ENCODE measurements around the gene LIN37.

Gene LIN37

DNA sequence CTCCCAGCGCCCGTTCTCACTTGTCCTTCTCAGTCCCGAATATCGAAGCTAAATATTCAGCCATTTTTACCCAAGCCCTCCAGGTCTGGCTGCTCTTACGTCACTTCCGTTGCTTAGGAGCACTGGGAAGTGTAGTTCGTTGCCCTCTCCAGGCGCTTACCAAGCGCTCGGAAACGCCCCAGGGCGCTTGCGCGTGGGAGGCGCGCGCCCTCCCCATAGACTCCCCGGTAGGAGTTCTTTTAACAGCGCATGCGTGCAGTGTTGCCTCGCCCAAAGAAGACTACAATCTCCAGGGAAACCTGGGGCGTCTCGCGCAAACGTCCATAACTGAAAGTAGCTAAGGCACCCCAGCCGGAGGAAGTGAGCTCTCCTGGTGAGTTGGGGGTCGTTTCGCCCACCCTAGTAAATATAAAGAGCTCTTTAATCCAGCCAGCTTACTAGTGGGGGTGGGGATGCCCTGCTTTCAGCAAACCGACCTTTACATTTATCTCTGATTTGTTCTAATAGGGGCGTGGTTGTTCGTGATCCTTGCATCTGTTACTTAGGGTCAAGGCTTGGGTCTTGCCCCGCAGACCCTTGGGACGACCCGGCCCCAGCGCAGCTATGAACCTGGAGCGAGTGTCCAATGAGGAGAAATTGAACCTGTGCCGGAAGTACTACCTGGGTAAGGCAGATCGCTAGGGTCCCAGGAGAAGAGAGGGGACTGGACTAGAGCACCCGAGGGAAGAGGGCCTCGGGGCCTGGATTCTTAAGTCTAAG is 2.9 kb upstream of the LIN37 start, which contains the start of the genes PSENEN and U2AF1L4:
Gene PSENEN (plus strand): TSS at position 324 of the 759 bp plus-strand sequence. CDS start 280 bp downstream, at position 604.
Gene U2AF1L4 (minus strand): TSS at position 91 of the 759 bp plus-strand sequence. CDS start 27 bp downstream, at position 64.
- Histone ChIP-seq H2BK120ac (ENCODE audit: insufficient read depth, low read length, poor library complexity) (peak within 1 kb of the TSS; percentile 91), H2AK5ac (ENCODE audit: low read length) (peak within 1 kb of the TSS; percentile 91)
- no CpG with 5 or more reads among the region's 40 CpGs for WGBS (ENCODE audit: extremely low coverage, insufficient coverage, insufficient read length)

GRCh38 chr19:35746087-35746462 is 2.3 kb upstream of the LIN37 start:
- Histone ChIP-seq H3K18ac (ENCODE audit: low read length) (peak overlapping the region; percentile 18), H3K4me3 (ENCODE audit: low read depth, low read length) (peak overlapping the region; percentile 83), H2AK5ac (ENCODE audit: low read length) (peak overlapping the region; percentile 91), H3K4ac (ENCODE audit: low read depth, low read length) (peak overlapping the region; percentile 16), H3K27me3 (ENCODE audit: insufficient read depth, low read length) (no peaks in the 10 kb centered on the region), H2AFZ (ENCODE audit: insufficient read depth, low read length, poor library complexity) (peak overlapping the region; percentile 50), H3K14ac (ENCODE audit: low read length) (peak overlapping the region; percentile 70), H3K4me2 (ENCODE audit: low read length) (peak overlapping the region; percentile 98), H3K79me1 (ENCODE audit: low read length) (peaks cover 13% of the 10 kb centered on the region), H3K9me3 (ENCODE audit: insufficient read depth, low read depth, low read length) (peaks cover 3% of the 10 kb centered on the region), H2BK120ac (ENCODE audit: insufficient read depth, low read length, poor library complexity) (peak overlapping the region; percentile 29), H2BK12ac (ENCODE audit: low read length) (no peak overlapping the region), H2BK5ac (ENCODE audit: low read depth, low read length, poor library complexity) (peak overlapping the region; percentile 69), H4K91ac (ENCODE audit: low read depth, low read length) (peak overlapping the region; percentile 84), H4K8ac (ENCODE audit: low read depth, low read length) (peak overlapping the region; percentile 84), H3K9ac (ENCODE audit: low read length) (peak overlapping the region; percentile 85), H3K36me3 (ENCODE audit: control insufficient read depth in 1 of 2, insufficient read depth in 2 of 2, low read length in 2 of 2) (peaks cover 3 to 5% of the 10 kb centered on the region in 2 experiments), H3K79me2 (ENCODE audit: control insufficient read depth, insufficient read depth, low read length, poor library complexity) (peaks cover 11% of the 10 kb centered on the region), H3K27ac (ENCODE audit: low read depth, low read length) (no peak overlapping the region), H3K23ac (ENCODE audit: low read length) (no peak overlapping the region), H4K12ac (ENCODE audit: low read depth, low read length) (peak overlapping the region; percentile 22), H3K4me1 (ENCODE audit: control insufficient read depth in 1 of 2, insufficient read depth in 2 of 2, low read length in 2 of 2) (peaks cover 13 to 24% of the 10 kb centered on the region in 2 experiments)
- no CpG with 5 or more reads among the region's 4 CpGs for WGBS (ENCODE audit: extremely low coverage, insufficient coverage, insufficient read length)
- DNase-seq, result no peak

More for the DNA sequence above, 2.9 kb upstream of the LIN37 start, which contains the start of the genes PSENEN and U2AF1L4:
- Histone ChIP-seq H3K14ac (ENCODE audit: low read length) (peak within 1 kb of the TSS; percentile 88), H3K4me3 (ENCODE audit: low read depth, low read length) (peak within 1 kb of the TSS; percentile 86), H3K27me3 (ENCODE audit: insufficient read depth, low read length) (no peaks in the 10 kb centered on the region), H3K27ac (ENCODE audit: low read depth, low read length) (peak within 1 kb of the TSS; percentile 91), H3K9ac (ENCODE audit: low read length) (peak within 1 kb of the TSS; percentile 90), H2BK5ac (ENCODE audit: low read depth, low read length, poor library complexity) (peak within 1 kb of the TSS; percentile 94), H3K4ac (ENCODE audit: low read depth, low read length) (peak within 1 kb of the TSS; percentile 61), H3K79me2 (ENCODE audit: control insufficient read depth, insufficient read depth, low read length, poor library complexity) (peaks cover 11% of the 10 kb centered on the region), H3K4me2 (ENCODE audit: low read length) (peak within 1 kb of the TSS; percentile 98), H3K23ac (ENCODE audit: low read length) (no peak within 1 kb of the TSS), H2AFZ (ENCODE audit: insufficient read depth, low read length, poor library complexity) (peak within 1 kb of the TSS; percentile 50), H3K18ac (ENCODE audit: low read length) (peak within 1 kb of the TSS; percentile 56), H4K12ac (ENCODE audit: low read depth, low read length) (peak within 1 kb of the TSS; percentile 85), H2BK12ac (ENCODE audit: low read length) (no peak within 1 kb of the TSS), H3K9me3 (ENCODE audit: insufficient read depth, low read depth, low read length) (peaks cover 3% of the 10 kb centered on the region), H3K4me1 (ENCODE audit: control insufficient read depth in 1 of 2, insufficient read depth in 2 of 2, low read length in 2 of 2) (peaks cover 13 to 24% of the 10 kb centered on the region in 2 experiments), H4K8ac (ENCODE audit: low read depth, low read length) (peak within 1 kb of the TSS; percentile 94), H4K91ac (ENCODE audit: low read depth, low read length) (peak within 1 kb of the TSS; percentile 96), H3K36me3 (ENCODE audit: control insufficient read depth in 1 of 2, insufficient read depth in 2 of 2, low read length in 2 of 2) (peaks cover 3 to 5% of the 10 kb centered on the region in 2 experiments), H3K79me1 (ENCODE audit: low read length) (peaks cover 13% of the 10 kb centered on the region)
- DNase-seq, result peak; percentile 100

DNA sequence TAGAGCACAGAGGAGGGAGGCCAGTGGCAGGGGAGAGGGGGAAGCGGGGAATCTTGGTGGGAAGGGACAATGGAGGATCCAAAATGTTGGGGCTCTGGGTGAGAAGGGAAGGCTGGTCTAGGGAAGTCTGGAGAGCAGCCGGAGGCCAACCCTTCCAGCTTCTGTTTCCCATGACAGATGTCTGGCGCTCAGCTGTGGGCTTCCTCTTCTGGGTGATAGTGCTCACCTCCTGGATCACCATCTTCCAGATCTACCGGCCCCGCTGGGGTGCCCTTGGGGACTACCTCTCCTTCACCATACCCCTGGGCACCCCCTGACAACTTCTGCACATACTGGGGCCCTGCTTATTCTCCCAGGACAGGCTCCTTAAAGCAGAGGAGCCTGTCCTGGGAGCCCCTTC is 1.8 kb upstream of the LIN37 start:
- DNase-seq, result no peak
- Histone ChIP-seq H3K4me3 (ENCODE audit: low read depth, low read length) (no peak overlapping the region), H4K91ac (ENCODE audit: low read depth, low read length) (no peak overlapping the region), H3K9ac (ENCODE audit: low read length) (peak overlapping the region; percentile 14), H3K4me1 (ENCODE audit: control insufficient read depth in 1 of 2, insufficient read depth in 2 of 2, low read length in 2 of 2) (peaks cover 13 to 24% of the 10 kb centered on the region in 2 experiments), H3K23ac (ENCODE audit: low read length) (no peak overlapping the region), H2AK5ac (ENCODE audit: low read length) (no peak overlapping the region), H3K14ac (ENCODE audit: low read length) (no peak overlapping the region), H3K79me1 (ENCODE audit: low read length) (peaks cover 13% of the 10 kb centered on the region), H3K36me3 (ENCODE audit: control insufficient read depth in 1 of 2, insufficient read depth in 2 of 2, low read length in 2 of 2) (peaks cover 3 to 5% of the 10 kb centered on the region in 2 experiments), H4K8ac (ENCODE audit: low read depth, low read length) (no peak overlapping the region), H4K12ac (ENCODE audit: low read depth, low read length) (peak overlapping the region; percentile 0), H3K27me3 (ENCODE audit: insufficient read depth, low read length) (no peaks in the 10 kb centered on the region), H3K9me3 (ENCODE audit: insufficient read depth, low read depth, low read length) (peaks cover 3% of the 10 kb centered on the region), H2BK120ac (ENCODE audit: insufficient read depth, low read length, poor library complexity) (no peak overlapping the region), H3K18ac (ENCODE audit: low read length) (no peak overlapping the region), H3K4ac (ENCODE audit: low read depth, low read length) (peak overlapping the region; percentile 9), H2AFZ (ENCODE audit: insufficient read depth, low read length, poor library complexity) (no peak overlapping the region), H3K4me2 (ENCODE audit: low read length) (peak overlapping the region; percentile 98), H3K27ac (ENCODE audit: low read depth, low read length) (no peak overlapping the region), H2BK5ac (ENCODE audit: low read depth, low read length, poor library complexity) (no peak overlapping the region), H3K79me2 (ENCODE audit: control insufficient read depth, insufficient read depth, low read length, poor library complexity) (peaks cover 11% of the 10 kb centered on the region), H2BK12ac (ENCODE audit: low read length) (no peak overlapping the region)
- no CpG with 5 or more reads among the region's 5 CpGs for WGBS (ENCODE audit: extremely low coverage, insufficient coverage, insufficient read length)

DNA sequence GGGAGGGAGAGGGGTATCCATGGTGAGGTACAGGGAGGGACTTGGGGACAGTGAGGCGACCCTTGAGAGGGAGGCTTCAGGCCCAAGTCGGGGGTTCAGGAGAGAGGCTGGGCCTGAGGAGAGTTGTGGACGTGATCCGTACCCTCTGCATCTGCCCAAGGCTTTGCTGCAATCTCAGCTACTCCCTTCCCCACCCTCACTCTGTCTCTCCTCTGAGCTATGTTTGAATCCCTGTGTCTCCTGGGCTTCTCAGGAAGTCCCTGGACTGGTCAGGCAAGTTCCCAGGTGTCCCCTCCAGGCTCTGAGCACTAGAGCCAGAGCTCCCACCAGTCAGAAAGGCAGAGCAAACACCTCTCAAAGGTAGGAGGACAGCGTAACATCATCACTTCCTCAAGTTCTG is 1.8 kb downstream of the LIN37 start:
- peak overlapping the region; percentile 63 for H3K14ac ChIP-seq (ENCODE audit: low read length)
- peak overlapping the region; percentile 77 for H2BK120ac ChIP-seq (ENCODE audit: insufficient read depth, low read length, poor library complexity)
- peak overlapping the region; percentile 65 for H3K4ac ChIP-seq (ENCODE audit: low read depth, low read length)
- peaks cover 4% of the 10 kb centered on the region for H3K9me3 ChIP-seq (ENCODE audit: insufficient read depth, low read depth, low read length)
- H3K4me2 ChIP-seq (ENCODE audit: low read length), result peak overlapping the region; percentile 55
- H2AK5ac ChIP-seq (ENCODE audit: low read length), result peak overlapping the region; percentile 40
- peak overlapping the region; percentile 23 for H3K4me3 ChIP-seq (ENCODE audit: low read depth, low read length)
- no CpG with 5 or more reads among the region's 5 CpGs for WGBS (ENCODE audit: extremely low coverage, insufficient coverage, insufficient read length)
- no peaks in the 10 kb centered on the region for H3K27me3 ChIP-seq (ENCODE audit: insufficient read depth, low read length)
- peak overlapping the region; percentile 85 for H4K91ac ChIP-seq (ENCODE audit: low read depth, low read length)
- peaks cover 15 to 22% of the 10 kb centered on the region in 2 experiments for H3K4me1 ChIP-seq (ENCODE audit: control insufficient read depth in 1 of 2, insufficient read depth in 2 of 2, low read length in 2 of 2)
- H3K9ac ChIP-seq (ENCODE audit: low read length), result no peak overlapping the region
- peak overlapping the region; percentile 14 for H4K12ac ChIP-seq (ENCODE audit: low read depth, low read length)
- H2BK12ac ChIP-seq (ENCODE audit: low read length), result peak overlapping the region; percentile 50
- peak overlapping the region; percentile 78 for H3K18ac ChIP-seq (ENCODE audit: low read length)
- peak; percentile 75 for DNase-seq
- H3K79me2 ChIP-seq (ENCODE audit: control insufficient read depth, insufficient read depth, low read length, poor library complexity), result peaks cover 11% of the 10 kb centered on the region
- H3K79me1 ChIP-seq (ENCODE audit: low read length), result peaks cover 13% of the 10 kb centered on the region
- H2AFZ ChIP-seq (ENCODE audit: insufficient read depth, low read length, poor library complexity), result peak overlapping the region; percentile 26
- no peak overlapping the region for H3K23ac ChIP-seq (ENCODE audit: low read length)
- H4K8ac ChIP-seq (ENCODE audit: low read depth, low read length), result peak overlapping the region; percentile 59
- peaks cover 28 to 30% of the 10 kb centered on the region in 2 experiments for H3K36me3 ChIP-seq (ENCODE audit: control insufficient read depth in 1 of 2, insufficient read depth in 2 of 2, low read length in 2 of 2)
- peak overlapping the region; percentile 82 for H2BK5ac ChIP-seq (ENCODE audit: low read depth, low read length, poor library complexity)
- peak overlapping the region; percentile 94 for H3K27ac ChIP-seq (ENCODE audit: low read depth, low read length)
